Upper lobe of left lung (tissue), 4 donors: ENCODE measurements around the gene PPFIA4.

Experiments used
- CTCF ChIP-seq, 6 experiments: fragments of 450-650 bp in 4 of 6; fragments of 200-600 bp in 2 of 6; sonication (generic) in 2 of 6; IDR thresholded peaks; one replicate each; pipeline ENCODE4 v1.5.1; 2016 to 2019; ENCODE audit warnings: antibody characterized with exemption in 6 of 6
- EP300 ChIP-seq, 4 donors: sonication (generic); formaldehyde crosslinking; IDR thresholded peaks; one replicate each; pipeline ENCODE4 v1.5.1; 2017; ENCODE audit warnings: antibody characterized with exemption in 4 of 4, control low read depth in 2 of 4
- POLR2A ChIP-seq, 4 donors: fragments of 450-650 bp; IDR thresholded peaks; one replicate each; pipeline ENCODE4 v1.5.1; 2016 to 2017; ENCODE audit warnings: antibody characterized with exemption in 4 of 4, mild to moderate bottlenecking in 2 of 4
- POLR2AphosphoS5 ChIP-seq, 2 donors: sonication (generic); formaldehyde crosslinking; IDR thresholded peaks; one replicate each; pipeline ENCODE4 v1.5.1; 2017; ENCODE audit warnings: antibody characterized with exemption in 2 of 2

GRCh38 chr1:203103216-203103615, 76.9 kb downstream of the PPFIA4 start:
- TF ChIP-seq CTCF (IDR thresholded peaks at IDR 0.05), result no peak
- TF ChIP-seq POLR2AphosphoS5 (IDR thresholded peaks at IDR 0.05), result no peak
- no peak for TF ChIP-seq EP300 (IDR thresholded peaks at IDR 0.05)
- TF ChIP-seq POLR2A (IDR thresholded peaks at IDR 0.05), result no peak
